H1 (cell line): Measurements from ENCODE around the gene VPS54. TPM values are rescaled to one million over a fixed set of nuclear protein-coding genes. Genes with fewer than 3 reads are reported as not detected.

Experiments used
- CTCF ChIA-PET: fragments of 300-600 bp; sonication (Branson Sonifier 250); formaldehyde crosslinking; loops from one replicate; lab custom pipeline; 2021; ENCODE audit not compliant: partially characterized antibody; lab: Charles Lee
- POLR2A ChIA-PET: fragments of 300-600 bp; sonication (Branson Sonifier 250); formaldehyde crosslinking; loops from one replicate; lab custom pipeline; 2021; ENCODE audit warnings: inconsistent platforms; ENCODE audit not compliant: partially characterized antibody; lab: Charles Lee
- DNase-seq, 2 experiments: peaks; one replicate each; pipeline versions ENCODE4 v3.0.0 to v3.0.0-alpha.2; 2010 to 2022; ENCODE audit warnings: low spot score in 2 of 2, low read depth in 1 of 2, mixed read lengths in 1 of 2
- FAIRE-seq: peaks from 2 replicates; lab custom pipeline; 2011; peaks lifted over from hg19 to GRCh38; lab: Jason Lieb, UNC
- H2AFZ ChIP-seq: 2 replicates; pipeline ENCODE4 v1.8.1; 2012; ENCODE audit warnings: low read length, inconsistent platforms
- H2AK5ac ChIP-seq: 2 replicates; pipeline ENCODE4 v1.6.1; 2013; ENCODE audit warnings: low read depth, low read length
- H2BK120ac ChIP-seq: replicated peaks from 2 replicates; pipeline ENCODE3; 2013; ENCODE audit warnings: low read depth, low read length, inconsistent platforms
- H2BK12ac ChIP-seq: 2 replicates; pipeline ENCODE4 v1.6.1; 2013; ENCODE audit warnings: low read depth, low read length
- H2BK15ac ChIP-seq: 2 replicates; pipeline ENCODE4 v1.6.1; 2013; ENCODE audit warnings: low read length
- H2BK20ac ChIP-seq: 2 replicates; pipeline ENCODE4 v1.6.1; 2013; ENCODE audit warnings: low read length
- H2BK5ac ChIP-seq: 2 replicates; pipeline ENCODE4 v1.6.1; 2013; ENCODE audit warnings: low read depth, low read length
- H3K14ac ChIP-seq: 2 replicates; pipeline ENCODE4 v1.6.1; 2013; ENCODE audit warnings: inconsistent platforms; ENCODE audit not compliant: insufficient read length
- H3K18ac ChIP-seq: 2 replicates; pipeline ENCODE4 v1.6.1; 2013; ENCODE audit warnings: low read length; ENCODE audit errors: extremely low read depth
- H3K23ac ChIP-seq: 2 replicates; pipeline ENCODE4 v1.6.1; 2013; ENCODE audit warnings: inconsistent platforms; ENCODE audit not compliant: insufficient read length
- H3K23me2 ChIP-seq: 2 replicates; pipeline ENCODE4 v1.6.1; 2013; ENCODE audit warnings: low read depth, low read length
- H3K27ac ChIP-seq: 2 replicates; pipeline ENCODE4 v1.6.1; 2011; ENCODE audit warnings: low read depth, low read length, inconsistent platforms
- H3K27me3 ChIP-seq, 4 experiments: replicated peaks in 1 of 4; 1 replicate in 1 of 4; 2 replicates in 3 of 4; pipeline versions ENCODE4 v1.6.1 to v1.8.1; 2011 to 2013; ENCODE audit warnings: low read length in 3 of 4, mild to moderate bottlenecking in 3 of 4, inconsistent platforms in 2 of 4, mixed read lengths in 2 of 4, moderate library complexity in 1 of 4; ENCODE audit not compliant: control insufficient read depth in 3 of 4, insufficient read depth in 3 of 4; ENCODE audit errors: extremely low read depth in 1 of 4
- H3K36me3 ChIP-seq, 4 experiments: 2 replicates each; pipeline versions ENCODE4 v1.6.1 to v1.8.1; 2011 to 2013; ENCODE audit warnings: mild to moderate bottlenecking in 4 of 4, low read length in 3 of 4, moderate library complexity in 2 of 4, control low read depth in 1 of 4, inconsistent platforms in 1 of 4; ENCODE audit not compliant: insufficient read depth in 4 of 4, control insufficient read depth in 2 of 4
- H3K4ac ChIP-seq: replicated peaks from 2 replicates; pipeline ENCODE3; 2013; ENCODE audit warnings: low read length, low read depth, mixed read lengths, inconsistent platforms; ENCODE audit not compliant: insufficient read length
- H3K4me1 ChIP-seq, 4 experiments: replicated peaks in 1 of 4; 1 replicate in 1 of 4; 2 replicates in 3 of 4; pipeline versions ENCODE4 v1.6.1 to v1.8.1; 2011 to 2013; ENCODE audit warnings: low read length in 3 of 4, inconsistent platforms in 2 of 4, mixed read lengths in 1 of 4; ENCODE audit not compliant: insufficient read depth in 4 of 4, control insufficient read depth in 3 of 4
- H3K4me2 ChIP-seq, 2 experiments: 2 replicates each; pipeline versions ENCODE4 v1.6.1 to v1.8.1; 2011 to 2013; ENCODE audit warnings: low read depth in 2 of 2, low read length in 2 of 2, control low read depth in 1 of 2, inconsistent platforms in 1 of 2, mild to moderate bottlenecking in 1 of 2; ENCODE audit not compliant: insufficient read depth in 1 of 2
- H3K4me3 ChIP-seq, 4 experiments: fragments of 200-600, 300-600 bp in 1 of 4; sonication (generic), shearing (Covaris generic), sonication (Bioruptor Twin) in 1 of 4; 2 replicates each; pipeline versions ENCODE4 v1.5.1 to v1.8.1; 2011 to 2016; ENCODE audit warnings: low read length in 4 of 4, low read depth in 3 of 4, control low read depth in 2 of 4, inconsistent platforms in 2 of 4, mild to moderate bottlenecking in 2 of 4, mixed read lengths in 1 of 4, moderate library complexity in 1 of 4; ENCODE audit not compliant: insufficient read depth in 2 of 4; ENCODE audit errors: extremely low read depth in 1 of 4
- H3K56ac ChIP-seq: replicated peaks from 2 replicates; pipeline ENCODE3; 2013; ENCODE audit warnings: low read depth, mild to moderate bottlenecking, mixed read lengths, low read length, inconsistent platforms; ENCODE audit not compliant: insufficient read length
- H3K79me1 ChIP-seq: 2 replicates; pipeline ENCODE4 v1.6.1; 2013; ENCODE audit warnings: low read depth, low read length, control low read depth
- H3K79me2 ChIP-seq, 2 experiments: 2 replicates each; pipeline versions ENCODE4 v1.6.1 to v1.8.1; 2012 to 2013; ENCODE audit warnings: low read length in 2 of 2, mild to moderate bottlenecking in 2 of 2, inconsistent platforms in 1 of 2; ENCODE audit not compliant: insufficient read depth in 2 of 2, control insufficient read depth in 1 of 2
- H3K9ac ChIP-seq, 4 experiments: replicated peaks in 1 of 4; 1 replicate in 1 of 4; 2 replicates in 3 of 4; pipeline versions ENCODE4 v1.6.1 to v1.8.1; 2011 to 2013; ENCODE audit warnings: low read depth in 3 of 4, low read length in 3 of 4, control low read depth in 2 of 4, mild to moderate bottlenecking in 2 of 4, moderate library complexity in 2 of 4, inconsistent platforms in 1 of 4; ENCODE audit errors: extremely low read depth in 1 of 4
- H3K9me3 ChIP-seq, 2 experiments: 2 replicates each; pipeline versions ENCODE4 v1.6.1 to v1.8.1; 2012 to 2013; ENCODE audit warnings: mild to moderate bottlenecking in 2 of 2, moderate library complexity in 2 of 2, control low read depth in 1 of 2, inconsistent platforms in 1 of 2, low read depth in 1 of 2, low read length in 1 of 2, mixed read lengths in 1 of 2; ENCODE audit not compliant: insufficient read depth in 2 of 2
- H4K20me1 ChIP-seq, 2 experiments: replicated peaks in 1 of 2; 2 replicates each; pipeline versions ENCODE3 to v1.8.1; 2011 to 2013; ENCODE audit warnings: inconsistent platforms in 2 of 2, low read length in 2 of 2, mild to moderate bottlenecking in 1 of 2; ENCODE audit not compliant: insufficient read depth in 2 of 2, control insufficient read depth in 1 of 2
- H4K5ac ChIP-seq: 2 replicates; pipeline ENCODE4 v1.6.1; 2013; ENCODE audit warnings: low read length, low read depth, mixed read lengths, inconsistent platforms; ENCODE audit not compliant: insufficient read length
- H4K8ac ChIP-seq: 2 replicates; pipeline ENCODE4 v1.8.0; 2013; ENCODE audit warnings: mild to moderate bottlenecking, moderate library complexity, low read length, inconsistent platforms; ENCODE audit not compliant: insufficient read depth; ENCODE audit errors: extremely low read depth
- H4K91ac ChIP-seq: replicated peaks from 2 replicates; pipeline ENCODE3; 2013; ENCODE audit warnings: low read length, mixed read lengths, inconsistent platforms; ENCODE audit not compliant: insufficient read length
- CBX8 ChIP-seq: fragments of 300-800, 300-1000 bp; sonication (generic); IDR thresholded peaks from 2 replicates; pipeline ENCODE4 v1.7.1; 2016; ENCODE audit warnings: low read depth, low read length, borderline replicate concordance
- CREB1 ChIP-seq: IDR thresholded peaks from 2 replicates; pipeline ENCODE4 v1.6.1; 2012; ENCODE audit warnings: inconsistent platforms
- EGR1 ChIP-seq: IDR thresholded peaks from 2 replicates; pipeline ENCODE4 v1.6.1; 2011; ENCODE audit warnings: low read depth, low read length, borderline replicate concordance
- GTF2F1 ChIP-seq: IDR thresholded peaks from 2 replicates; pipeline ENCODE4 v1.6.1; 2012; ENCODE audit warnings: low read depth, low read length, improper control_type of control experiment, borderline replicate concordance
- JUND ChIP-seq: IDR thresholded peaks from 2 replicates; pipeline ENCODE4 v1.6.1; 2011; ENCODE audit warnings: mild to moderate bottlenecking, improper control_type of control experiment, low read length
- PHF8 ChIP-seq: fragments of 200-600 bp; sonication (generic); conservative IDR thresholded peaks from 2 replicates; pipeline ENCODE4 v1.7.1; 2012; ENCODE audit warnings: low read depth, mild to moderate bottlenecking, inconsistent platforms, low read length, moderate library complexity
- POLR2A ChIP-seq, 2 experiments: IDR thresholded peaks; 1 replicate in 1 of 2; 2 replicates in 1 of 2; pipeline ENCODE4 v1.6.1; 2011; ENCODE audit warnings: low read depth in 2 of 2, low read length in 2 of 2, mild to moderate bottlenecking in 2 of 2; ENCODE audit errors: control extremely low read depth in 1 of 2
- SP4 ChIP-seq: IDR thresholded peaks from 2 replicates; pipeline ENCODE4 v1.6.1; 2012; ENCODE audit warnings: low read length, inconsistent platforms
- WGBS, 2 experiments: shearing (Covaris generic) in 1 of 2; methylation state at CpG; one replicate each; pipeline versions ENCODE4 v1.1.6 to v1.1.7; 2013 to 2015; ENCODE audit warnings: low lambda C conversion rate in 2 of 2, mixed read lengths in 2 of 2, inconsistent platforms in 1 of 2, low coverage in 1 of 2, missing lambda C conversion rate in 1 of 2; ENCODE audit not compliant: insufficient replicate concordance in 2 of 2, insufficient coverage in 1 of 2, insufficient read length in 1 of 2; ENCODE audit errors: extremely low coverage in 1 of 2, missing lambda C conversion rate in 1 of 2; 5-methylcytosine and 5-hydroxymethylcytosine counted together
- polyA plus RNA-seq, 7 experiments: library from polyadenylated mRNA; depleted of rRNA in 3 of 7; stranded (reverse) in 5 of 7; unstranded in 2 of 7; fragments of >200 nt in 5 of 7; fragments of 200-250 nt in 2 of 7; gene quantifications; 1 replicate in 5 of 7; 2 replicates in 1 of 7; 4 replicates in 1 of 7; pipeline versions ENCODE4 v1.2.1 to v1.2.3, GENCODE V29; 2011 to 2013; ENCODE audit warnings: missing spikeins in 2 of 7, mixed read lengths in 2 of 7
- total RNA-seq: library from RNA; stranded (reverse); fragmentation: NEBNext Ultra II Directional; extraction: Animal tissue kit (Norgen Biotek cat#: 25700); gene quantifications from 2 replicates; pipeline ENCODE4 v1.2.1, GENCODE V29; 2021

Gene VPS54
- total and polyA plus RNA-seq, 2 of the 8 experiments (the other 6 are each of a cell fraction or from before 2014, with no cell fraction given): 3.6 to 13.2 TPM

DNA sequence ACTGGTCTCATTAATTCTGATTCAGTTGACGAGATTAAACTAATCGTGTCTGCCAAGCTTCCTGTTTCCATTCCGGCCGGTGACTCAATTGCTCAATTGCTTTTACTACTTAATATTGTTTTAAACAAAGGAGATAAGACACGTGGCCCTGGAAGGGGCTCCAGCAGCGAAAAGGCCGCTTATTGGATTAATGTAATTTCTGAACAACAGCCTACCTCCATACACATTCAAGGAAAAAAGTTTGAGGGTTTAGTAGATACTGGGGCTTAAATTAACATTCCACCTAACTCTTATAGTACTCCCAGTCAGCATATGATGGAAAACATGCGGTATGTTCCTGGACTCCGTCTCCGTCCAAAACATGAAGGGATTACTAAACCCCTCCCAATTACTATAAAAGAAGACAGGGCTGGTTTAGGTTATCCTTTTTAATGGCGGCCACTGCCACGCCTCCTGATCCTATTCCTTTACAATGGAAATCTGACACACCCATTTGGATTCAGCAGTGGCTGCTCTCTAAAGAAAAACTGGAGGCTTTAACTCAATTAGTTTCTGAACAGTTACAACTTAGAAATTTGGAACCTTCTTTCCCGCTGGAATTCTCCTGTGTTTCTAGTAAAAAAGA, 27.1 kb downstream of the VPS54 start:
- Histone ChIP-seq H3K27me3 (no peaks in the 10 kb centered on the region), H2BK5ac (no peak overlapping the region), H4K91ac (no peak overlapping the region), H3K9me3 (peaks cover 4 to 13% of the 10 kb centered on the region in 2 experiments; a peak in 3 of 4 replicates), H2BK12ac (no peak overlapping the region), H4K20me1 (no peaks in the 10 kb centered on the region), H3K56ac (no peak overlapping the region), H3K27ac (no peak overlapping the region), H2AK5ac (no peak overlapping the region), H2BK15ac (no peak overlapping the region), H3K4me1 (peaks cover 0 to 4% (median under 1%) of the 10 kb centered on the region in 4 experiments; a peak in 2 of 7 replicates), H3K23ac (no peak overlapping the region), H2BK120ac (no peak overlapping the region), H3K14ac (no peak overlapping the region), H3K18ac (no peak overlapping the region), H3K23me2 (no peaks in the 10 kb centered on the region), H4K8ac (no peak overlapping the region), H3K79me1 (no peaks in the 10 kb centered on the region), H3K36me3 (no peaks in the 10 kb centered on the region), H2AFZ (no peak overlapping the region), H4K5ac (no peak overlapping the region), H3K79me2 (peaks cover 0 to 3% of the 10 kb centered on the region in 2 experiments; a peak in 1 of 4 replicates), H3K4me2 (no peak overlapping the region), H3K4me3 (no peak overlapping the region), H3K4ac (no peak overlapping the region), H3K9ac (no peak overlapping the region), H2BK20ac (no peak overlapping the region)
- 95% methylated on average over 13 of the region's 13 CpGs; no CpG with 5 or more reads in 1 of the 2 experiments for WGBS, 2 experiments
- FAIRE-seq: no peak
- POLR2A ChIA-PET: interaction anchor here (0.6 kb wide), 1 partner anchor 9 kb away, joined by 5 read pairs; no protein-coding TSS in a partner anchor
- TF ChIP-seq CBX8 (no peak), CREB1 (no peak), SP4 (no peak), GTF2F1 (no peak), EGR1 (no peak), POLR2A (IDR thresholded peaks at IDR 0.05; ENCODE audit: control extremely low read depth in 1 of 2, low read depth in 2 of 2, low read length in 2 of 2) (no peak), JUND (no peak), PHF8 (no peak)
- CTCF ChIA-PET: no interaction called here
- no peak for DNase-seq
